ENCODE data around the gene MEGF6.

The MEGF6 gene

GRCh38 chr1:3616861-3617260 lies 5.6 kb upstream of the MEGF6 start:
- TF ChIP-seq CREB5 (CRISPR knock-in tag; IDR thresholded peaks at IDR 0.05; ENCODE audit: low read depth), result no peak
- TF ChIP-seq ZNF8 (CRISPR knock-in tag; IDR thresholded peaks at IDR 0.05), result no peak
- no peak for TF ChIP-seq SNAI2 (CRISPR knock-in tag; IDR thresholded peaks at IDR 0.05)
- TF ChIP-seq, protein P1, sequence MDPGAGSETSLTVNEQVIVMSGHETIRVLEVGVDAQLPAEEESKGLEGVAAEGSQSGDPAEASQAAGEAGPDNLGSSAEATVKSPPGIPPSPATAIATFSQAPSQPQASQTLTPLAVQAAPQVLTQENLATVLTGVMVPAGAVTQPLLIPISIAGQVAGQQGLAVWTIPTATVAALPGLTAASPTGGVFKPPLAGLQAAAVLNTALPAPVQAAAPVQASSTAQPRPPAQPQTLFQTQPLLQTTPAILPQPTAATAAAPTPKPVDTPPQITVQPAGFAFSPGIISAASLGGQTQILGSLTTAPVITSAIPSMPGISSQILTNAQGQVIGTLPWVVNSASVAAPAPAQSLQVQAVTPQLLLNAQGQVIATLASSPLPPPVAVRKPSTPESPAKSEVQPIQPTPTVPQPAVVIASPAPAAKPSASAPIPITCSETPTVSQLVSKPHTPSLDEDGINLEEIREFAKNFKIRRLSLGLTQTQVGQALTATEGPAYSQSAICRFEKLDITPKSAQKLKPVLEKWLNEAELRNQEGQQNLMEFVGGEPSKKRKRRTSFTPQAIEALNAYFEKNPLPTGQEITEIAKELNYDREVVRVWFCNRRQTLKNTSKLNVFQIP (CRISPR knock-in tag; IDR thresholded peaks at IDR 0.05; ENCODE audit: borderline replicate concordance, low read depth), result no peak
- no peak for TF ChIP-seq TCF4 (CRISPR knock-in tag; IDR thresholded peaks at IDR 0.05; ENCODE audit: borderline replicate concordance)
- no peak for TF ChIP-seq ZNF70 (CRISPR knock-in tag; IDR thresholded peaks at IDR 0.05)
- TF ChIP-seq ESRRG (CRISPR knock-in tag; IDR thresholded peaks at IDR 0.05), result no peak
- no peak for TF ChIP-seq ZFP3 (CRISPR knock-in tag; IDR thresholded peaks at IDR 0.05)
- TF ChIP-seq OSR1 (CRISPR knock-in tag; IDR thresholded peaks at IDR 0.05), result no peak
- no peak for TF ChIP-seq TOX (CRISPR knock-in tag; IDR thresholded peaks at IDR 0.05; ENCODE audit: borderline replicate concordance)
- no peak for TF ChIP-seq BACH2 (CRISPR knock-in tag; IDR thresholded peaks at IDR 0.05; ENCODE audit: borderline replicate concordance)
- no peak for TF ChIP-seq ARNTL (CRISPR knock-in tag; IDR thresholded peaks at IDR 0.05; ENCODE audit: borderline replicate concordance, low read depth)
- no peak for TF ChIP-seq ZFP30 (CRISPR knock-in tag; IDR thresholded peaks at IDR 0.05)
- no peak for ATAC-seq

DNA sequence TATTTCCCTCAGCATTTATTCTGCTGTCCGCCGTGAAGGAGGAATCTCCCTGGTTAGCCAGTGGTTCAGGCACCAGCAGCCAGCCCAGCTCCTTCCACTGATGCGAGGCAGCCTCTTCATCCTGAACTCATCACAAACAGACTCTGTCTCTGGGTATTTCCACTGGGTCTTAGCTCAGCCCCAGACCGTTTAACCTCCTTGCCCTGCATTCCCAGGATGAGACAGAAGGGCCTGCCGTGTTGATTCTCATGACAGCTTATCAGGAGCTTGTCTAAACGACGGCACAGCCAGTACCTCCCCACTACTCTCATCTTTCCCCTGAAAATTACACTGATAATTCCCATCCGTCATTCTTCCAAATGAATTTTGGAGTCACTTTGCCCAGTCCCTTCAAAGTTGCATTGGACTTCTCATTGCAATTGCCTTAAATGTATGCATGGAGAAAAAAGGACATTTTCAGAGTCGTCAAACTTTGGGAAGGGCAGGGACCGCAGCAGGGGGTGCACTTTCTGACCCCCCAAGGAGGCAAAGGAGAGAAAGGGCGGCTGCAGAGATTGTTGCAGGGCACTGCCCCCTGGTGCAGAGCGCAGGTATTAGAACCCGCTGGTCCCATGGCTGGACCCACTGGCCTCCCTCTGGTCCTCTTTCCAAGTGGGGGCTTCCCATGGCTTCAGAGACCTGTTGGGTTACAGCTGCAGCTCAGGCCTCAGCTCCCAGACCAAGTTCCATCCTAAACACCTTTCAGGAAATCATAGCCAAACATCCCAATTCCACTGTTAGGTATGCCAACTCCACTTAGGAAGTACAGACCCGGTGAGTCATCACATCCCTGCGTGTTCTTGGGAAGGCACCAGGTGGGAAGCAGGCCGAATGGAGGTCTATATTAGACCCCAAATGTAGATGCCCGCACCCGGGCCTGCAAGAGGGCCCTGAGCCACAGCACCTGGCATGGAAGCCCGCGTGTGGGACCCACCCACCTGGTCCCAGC lies 3.7 kb upstream of the MEGF6 start:
- no peak for TF ChIP-seq ESRRG (CRISPR knock-in tag; IDR thresholded peaks at IDR 0.05)
- TF ChIP-seq PATZ1 (CRISPR knock-in tag; IDR thresholded peaks at IDR 0.05; ENCODE audit: borderline replicate concordance), result peak; percentile 82; the same call in 1 of the 2 replicates
- TF ChIP-seq, protein P2, sequence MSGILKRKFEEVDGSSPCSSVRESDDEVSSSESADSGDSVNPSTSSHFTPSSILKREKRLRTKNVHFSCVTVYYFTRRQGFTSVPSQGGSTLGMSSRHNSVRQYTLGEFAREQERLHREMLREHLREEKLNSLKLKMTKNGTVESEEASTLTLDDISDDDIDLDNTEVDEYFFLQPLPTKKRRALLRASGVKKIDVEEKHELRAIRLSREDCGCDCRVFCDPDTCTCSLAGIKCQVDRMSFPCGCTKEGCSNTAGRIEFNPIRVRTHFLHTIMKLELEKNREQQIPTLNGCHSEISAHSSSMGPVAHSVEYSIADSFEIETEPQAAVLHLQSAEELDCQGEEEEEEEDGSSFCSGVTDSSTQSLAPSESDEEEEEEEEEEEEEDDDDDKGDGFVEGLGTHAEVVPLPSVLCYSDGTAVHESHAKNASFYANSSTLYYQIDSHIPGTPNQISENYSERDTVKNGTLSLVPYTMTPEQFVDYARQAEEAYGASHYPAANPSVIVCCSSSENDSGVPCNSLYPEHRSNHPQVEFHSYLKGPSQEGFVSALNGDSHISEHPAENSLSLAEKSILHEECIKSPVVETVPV (CRISPR knock-in tag; IDR thresholded peaks at IDR 0.05), result no peak
- TF ChIP-seq RARB (CRISPR knock-in tag; IDR thresholded peaks at IDR 0.05), result no peak
- no peak for TF ChIP-seq TCF4 (CRISPR knock-in tag; IDR thresholded peaks at IDR 0.05; ENCODE audit: borderline replicate concordance)
- TF ChIP-seq, protein P1 (CRISPR knock-in tag; IDR thresholded peaks at IDR 0.05; ENCODE audit: borderline replicate concordance, low read depth), result no peak
- TF ChIP-seq OSR1 (CRISPR knock-in tag; IDR thresholded peaks at IDR 0.05), result no peak
- TF ChIP-seq ZNF70 (CRISPR knock-in tag; IDR thresholded peaks at IDR 0.05), result no peak
- ATAC-seq, result peak; percentile 36; the same call in 1 of the 3 replicates

GRCh38 chr1:3612123-3612522 lies 815 bp upstream of the MEGF6 start:
- no peak for ATAC-seq
- TF ChIP-seq CSDC2 (CRISPR knock-in tag; IDR thresholded peaks at IDR 0.05) (no peak), RARB (CRISPR knock-in tag; IDR thresholded peaks at IDR 0.05) (no peak), ZNF8 (CRISPR knock-in tag; IDR thresholded peaks at IDR 0.05) (no peak), TCF4 (CRISPR knock-in tag; IDR thresholded peaks at IDR 0.05; ENCODE audit: borderline replicate concordance) (no peak)

DNA sequence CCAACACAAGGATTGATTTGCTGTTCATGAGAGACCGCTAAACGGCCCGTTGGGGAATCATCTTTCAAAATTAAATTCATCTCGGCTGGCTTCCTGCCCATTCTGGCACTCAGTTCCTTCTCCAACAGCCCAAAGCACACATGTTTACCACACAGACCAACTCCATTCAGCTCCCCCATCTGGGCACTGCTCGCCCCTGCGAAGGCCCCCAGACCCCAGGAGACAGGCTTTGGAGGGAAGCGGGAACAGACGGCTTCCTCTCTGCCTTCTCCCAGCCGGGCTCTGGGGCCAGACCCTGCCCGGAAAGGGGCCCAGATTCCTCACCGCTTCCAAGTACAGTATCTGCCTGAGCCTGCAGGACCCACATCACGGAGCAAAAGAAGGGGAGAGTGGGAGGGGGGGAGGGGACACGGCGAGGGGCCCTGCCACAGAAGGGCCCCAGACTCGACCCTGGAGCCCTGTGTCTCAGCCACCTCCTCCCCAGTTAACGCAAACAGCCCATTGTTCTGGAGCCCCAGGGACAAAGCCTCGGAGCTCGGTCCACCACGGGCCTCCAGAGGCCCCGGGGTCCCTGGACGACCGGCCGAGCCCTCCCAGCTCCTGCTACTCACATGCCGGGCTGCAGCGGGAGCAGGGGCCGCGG lies 660 bp downstream of the MEGF6 start:
- peak; percentile 12 for ATAC-seq
- TF ChIP-seq PATZ1 (CRISPR knock-in tag; IDR thresholded peaks at IDR 0.05; ENCODE audit: borderline replicate concordance) (no peak), ARNTL (CRISPR knock-in tag; IDR thresholded peaks at IDR 0.05; ENCODE audit: borderline replicate concordance, low read depth) (no peak), CREB5 (CRISPR knock-in tag; IDR thresholded peaks at IDR 0.05; ENCODE audit: low read depth) (no peak), ZNF8 (CRISPR knock-in tag; IDR thresholded peaks at IDR 0.05) (no peak)

All from SK-N-SH treated with all-trans-retinoic acid at 6 μM for 48 hours (cell line).